Lung microvascular endothelial cell (primary cell): Measurements from ENCODE around the gene ALKBH4. TPM values are rescaled to one million over a fixed set of nuclear protein-coding genes. Genes with fewer than 3 reads are reported as not detected.
"Not testable (repeated sequence)": the region's sequence is repeated elsewhere in the genome, so short reads cannot be mapped to it uniquely, and the experiment has no call there.

Experiments
- DNase-seq, 2 donors: peaks; one replicate each; pipeline versions ENCODE4 v3.0.0 to v3.0.0-alpha.2; 2010; ENCODE audit warnings: low read depth in 2 of 2
- total RNA-seq: library from RNA; depleted of rRNA; stranded (reverse); fragments of >200 nt; gene quantifications from 2 replicates; pipeline ENCODE4 v1.2.1, GENCODE V29; 2014

ALKBH4 gene
- total RNA-seq, 1 donor from 2014 or later = 10.5 TPM

DNA sequence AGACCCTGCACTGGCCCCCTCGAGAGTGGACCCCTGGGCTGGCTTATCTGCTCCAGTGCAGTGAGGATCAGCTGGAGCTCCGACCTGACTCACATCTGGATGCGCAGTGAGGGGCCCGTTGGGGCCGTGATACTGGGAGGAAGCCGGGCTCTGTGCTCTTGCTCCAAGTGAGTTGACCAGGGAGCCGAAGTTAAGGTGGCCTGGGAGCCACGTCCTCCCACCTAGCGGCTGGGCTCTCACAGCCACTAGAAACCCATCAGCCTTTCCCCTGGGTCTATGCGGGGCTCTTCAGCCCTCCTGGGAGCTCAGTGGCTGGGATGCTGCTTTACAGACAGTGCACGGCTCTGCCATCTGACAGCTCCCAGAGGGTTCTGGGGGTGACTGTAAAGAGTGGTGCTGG lies 9.1 kb downstream of the ALKBH4 start:
- no peak for DNase-seq

DNA sequence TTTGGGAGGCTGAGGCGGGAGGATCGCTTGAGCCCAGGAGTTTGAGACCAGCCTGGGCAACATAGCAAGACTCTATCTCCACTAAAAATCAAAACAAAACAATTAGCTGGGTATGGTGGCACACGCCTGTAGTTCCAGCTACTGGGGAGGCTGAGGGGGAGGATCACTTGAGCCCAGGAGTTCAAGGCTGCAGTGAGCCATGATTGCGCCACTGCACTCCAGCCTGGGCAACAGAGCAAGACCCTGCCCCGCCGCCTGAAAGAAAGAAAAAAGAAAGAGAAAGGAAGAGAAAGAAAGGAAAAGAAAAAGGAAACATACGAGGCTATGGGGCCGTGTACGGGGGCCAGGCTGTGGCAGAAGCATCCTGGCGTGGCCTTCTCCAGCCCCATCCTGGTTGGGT lies 9.7 kb downstream of the ALKBH4 start:
- not testable (repeated sequence) for DNase-seq

DNA sequence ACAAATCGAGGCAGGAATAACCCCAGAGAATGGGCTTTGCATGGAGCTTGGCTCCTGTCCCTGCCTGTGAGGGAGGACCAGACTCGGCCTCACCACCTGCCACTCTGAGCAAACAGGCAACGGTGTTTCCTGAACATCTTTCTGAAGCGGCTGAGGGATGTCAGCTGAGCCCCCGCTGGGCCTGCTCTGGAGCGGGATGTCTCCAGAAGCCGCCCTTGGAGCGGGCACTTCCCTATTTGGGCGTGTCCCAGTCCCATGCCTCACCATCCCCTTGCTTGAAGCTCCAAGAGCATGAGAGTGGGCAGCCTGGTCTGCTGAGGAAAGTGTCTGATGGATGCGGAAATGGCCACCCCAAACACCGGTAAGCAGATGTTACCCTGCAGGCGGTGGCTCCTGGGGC lies 10.2 kb downstream of the ALKBH4 start:
- DNase-seq = no peak

DNA sequence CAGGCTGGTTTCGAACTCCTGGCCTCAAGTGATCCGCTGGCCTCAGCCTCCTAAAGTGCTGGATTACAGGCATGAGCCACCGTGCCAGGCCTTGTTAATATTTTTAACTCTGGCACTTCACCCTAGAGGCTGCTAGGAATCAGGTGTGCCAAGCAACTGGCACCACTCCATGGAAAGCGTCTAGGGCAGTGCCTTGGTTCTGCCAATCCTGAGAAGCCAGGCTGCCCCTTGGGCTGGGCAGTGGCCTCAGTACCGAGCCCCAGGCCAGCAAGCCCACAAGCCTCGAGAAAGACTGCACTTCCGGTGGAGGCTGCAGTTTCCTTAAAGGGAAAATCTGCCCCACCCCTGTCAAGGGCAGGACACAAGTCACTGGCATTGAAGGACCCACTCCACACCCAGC lies 11.3 kb downstream of the ALKBH4 start:
- DNase-seq = no peak

DNA sequence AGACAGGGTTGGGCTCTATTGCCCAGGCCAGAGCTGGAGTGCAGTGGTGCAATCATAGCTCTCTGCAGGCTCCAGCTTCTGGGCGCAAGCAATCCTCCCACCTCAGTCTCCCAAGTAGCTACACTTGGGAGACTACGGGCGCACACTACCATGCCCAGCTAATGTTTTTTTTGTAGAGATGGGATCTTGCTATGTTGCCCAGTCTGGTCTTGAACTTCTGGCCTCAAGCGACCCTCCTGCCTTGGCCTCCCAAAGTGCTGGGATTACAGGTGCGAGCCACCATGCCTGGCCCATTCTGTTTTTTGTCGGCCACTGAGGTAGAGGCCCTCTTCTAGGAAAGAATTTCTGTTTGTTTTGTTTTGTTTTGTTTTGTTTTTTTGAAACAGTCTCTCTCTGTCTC lies 12.2 kb downstream of the ALKBH4 start:
- no peak for DNase-seq

DNA sequence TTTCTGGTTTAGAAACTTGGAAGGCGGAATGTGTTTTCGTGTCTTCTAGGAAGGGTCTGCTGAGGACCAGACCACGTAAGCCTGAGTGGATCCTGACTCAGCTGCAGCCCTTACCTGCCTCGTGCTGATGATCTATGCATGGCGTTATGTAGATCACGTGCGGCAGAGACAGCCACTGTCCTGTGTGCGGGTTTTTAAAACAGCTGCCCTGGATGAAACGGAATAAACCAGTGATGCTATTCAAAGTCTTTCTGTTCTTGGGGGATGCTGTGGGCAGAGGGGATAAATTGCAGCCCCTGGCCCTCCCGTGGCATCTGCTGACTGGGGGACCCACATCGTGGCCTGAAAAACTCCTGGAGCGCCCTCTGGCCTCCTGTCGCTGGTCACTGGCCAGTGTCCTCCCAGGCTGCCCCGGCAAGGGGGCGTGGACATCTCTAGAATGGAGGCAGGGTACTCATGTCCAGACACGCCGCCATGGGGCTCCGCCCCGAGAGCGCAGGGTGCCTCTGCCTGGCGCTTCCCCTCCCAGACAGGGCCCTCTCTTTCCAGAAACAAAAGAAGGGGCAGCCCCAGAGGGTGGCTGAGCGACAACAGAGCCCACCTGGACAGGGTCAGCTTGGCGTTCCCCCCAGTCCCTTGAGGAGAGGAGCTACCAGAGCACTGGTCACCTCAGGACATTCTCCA lies 13.2 kb downstream of the ALKBH4 start:
- DNase-seq = peak in 1 of 2 donors; percentile 43

DNA sequence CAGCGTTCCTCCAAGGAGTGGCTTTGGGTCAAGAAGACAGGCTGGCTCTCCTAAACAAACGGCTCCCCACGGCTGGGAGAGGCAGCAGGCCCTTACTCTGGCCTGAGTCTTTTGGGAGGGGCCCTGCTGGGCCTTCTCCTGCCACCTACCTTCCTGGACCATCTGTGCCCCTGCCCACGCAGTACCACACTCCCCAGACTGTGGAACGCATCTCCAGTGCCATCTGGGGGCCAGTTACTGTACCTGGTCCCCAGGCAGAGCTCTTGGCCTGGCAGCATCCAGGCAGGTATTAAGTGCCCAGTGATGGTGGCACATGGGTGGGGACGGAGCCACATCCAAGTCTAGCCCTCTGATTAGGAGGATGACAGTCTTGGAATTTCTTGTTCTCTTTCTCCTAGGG lies 14.4 kb downstream of the ALKBH4 start:
- DNase-seq = peak in 1 of 2 donors; percentile 36

DNA sequence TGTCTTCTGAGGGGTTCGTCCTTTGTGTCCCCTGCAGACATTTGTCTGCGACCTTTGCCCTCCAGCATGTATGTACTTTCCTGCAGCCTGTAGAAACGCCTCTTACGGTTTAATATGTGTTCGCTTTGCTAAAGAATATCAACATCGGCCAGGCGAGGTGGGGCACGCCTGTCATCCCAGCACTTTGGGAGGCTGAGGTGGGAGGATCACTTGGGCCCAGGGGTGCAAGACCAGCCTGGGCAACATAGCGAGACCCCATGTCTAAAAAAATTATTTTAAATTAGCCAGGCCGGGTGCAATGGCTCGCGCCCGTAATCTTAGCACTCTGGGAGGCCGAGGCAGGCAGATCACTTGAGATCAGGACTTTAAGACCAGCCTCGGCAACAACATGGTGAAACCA lies 15.5 kb downstream of the ALKBH4 start:
- no peak for DNase-seq

DNA sequence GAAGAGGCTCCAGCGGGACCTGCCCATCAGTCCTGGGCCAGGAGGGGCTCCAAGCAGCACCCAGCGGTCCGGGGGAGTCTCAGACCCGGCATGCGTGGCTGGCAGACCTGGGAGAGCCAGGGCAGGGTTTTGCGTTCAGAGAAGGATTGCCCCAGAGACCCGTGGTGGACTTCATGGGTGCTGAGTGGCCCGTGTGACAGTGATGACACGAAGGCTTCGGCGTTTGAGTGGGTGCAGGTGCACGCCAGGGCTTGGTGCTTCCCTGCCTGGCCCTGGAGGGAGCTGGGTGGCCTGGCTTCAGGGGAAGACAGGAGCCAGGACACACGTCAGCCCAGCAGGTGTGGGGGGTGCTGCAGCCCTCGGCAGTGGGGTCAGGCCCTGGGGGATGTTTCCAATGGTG lies 17.4 kb downstream of the ALKBH4 start:
- no peak for DNase-seq

DNA sequence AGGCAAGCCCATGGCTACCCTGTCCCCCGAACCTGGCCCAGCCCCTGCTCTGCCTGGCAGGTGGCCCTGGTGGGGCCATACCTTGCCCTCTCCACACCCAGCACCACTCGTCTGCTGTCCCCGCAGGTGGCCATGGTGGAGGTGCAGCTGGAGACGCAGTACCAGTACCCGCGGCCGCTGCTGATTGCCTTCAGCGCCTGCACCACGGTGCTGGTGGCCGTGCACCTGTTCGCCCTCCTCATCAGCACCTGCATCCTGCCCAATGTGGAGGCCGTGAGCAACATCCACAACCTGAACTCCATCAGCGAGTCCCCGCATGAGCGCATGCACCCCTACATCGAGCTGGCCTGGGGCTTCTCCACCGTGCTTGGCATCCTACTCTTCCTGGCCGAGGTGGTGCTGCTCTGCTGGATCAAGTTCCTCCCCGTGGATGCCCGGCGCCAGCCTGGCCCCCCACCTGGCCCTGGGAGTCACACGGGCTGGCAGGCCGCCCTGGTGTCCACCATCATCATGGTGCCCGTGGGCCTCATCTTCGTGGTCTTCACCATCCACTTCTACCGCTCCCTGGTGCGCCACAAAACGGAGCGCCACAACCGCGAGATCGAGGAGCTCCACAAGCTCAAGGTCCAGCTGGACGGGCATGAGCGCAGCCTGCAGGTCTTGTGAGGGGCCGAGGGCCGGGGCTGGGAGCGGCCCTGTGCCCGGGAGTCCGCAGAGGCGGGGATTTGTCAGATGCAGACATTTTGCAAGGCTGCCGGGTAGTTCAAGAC lies 18.1 kb downstream of the ALKBH4 start:
- DNase-seq = no peak

DNA sequence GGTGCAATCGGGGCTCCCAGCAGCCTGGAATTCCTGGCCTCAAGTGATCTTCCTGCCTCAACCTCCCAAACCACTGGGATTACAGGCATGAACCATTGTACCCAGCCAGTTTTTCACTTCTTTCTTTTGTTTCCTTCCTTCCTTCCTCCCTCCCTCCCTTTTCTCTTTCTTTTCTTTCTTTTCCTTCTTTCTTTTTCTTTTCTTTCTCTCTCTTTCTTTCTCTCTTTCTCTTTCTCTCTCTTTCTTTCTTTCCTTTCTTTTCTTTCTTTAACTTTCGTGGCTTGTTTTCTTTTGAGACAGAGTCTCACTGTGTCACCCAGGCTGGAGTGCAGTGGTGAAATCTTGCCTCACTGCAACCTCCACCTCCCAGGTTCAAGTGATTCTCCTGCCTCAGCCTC lies 19.0 kb downstream of the ALKBH4 start:
- no peak for DNase-seq

DNA sequence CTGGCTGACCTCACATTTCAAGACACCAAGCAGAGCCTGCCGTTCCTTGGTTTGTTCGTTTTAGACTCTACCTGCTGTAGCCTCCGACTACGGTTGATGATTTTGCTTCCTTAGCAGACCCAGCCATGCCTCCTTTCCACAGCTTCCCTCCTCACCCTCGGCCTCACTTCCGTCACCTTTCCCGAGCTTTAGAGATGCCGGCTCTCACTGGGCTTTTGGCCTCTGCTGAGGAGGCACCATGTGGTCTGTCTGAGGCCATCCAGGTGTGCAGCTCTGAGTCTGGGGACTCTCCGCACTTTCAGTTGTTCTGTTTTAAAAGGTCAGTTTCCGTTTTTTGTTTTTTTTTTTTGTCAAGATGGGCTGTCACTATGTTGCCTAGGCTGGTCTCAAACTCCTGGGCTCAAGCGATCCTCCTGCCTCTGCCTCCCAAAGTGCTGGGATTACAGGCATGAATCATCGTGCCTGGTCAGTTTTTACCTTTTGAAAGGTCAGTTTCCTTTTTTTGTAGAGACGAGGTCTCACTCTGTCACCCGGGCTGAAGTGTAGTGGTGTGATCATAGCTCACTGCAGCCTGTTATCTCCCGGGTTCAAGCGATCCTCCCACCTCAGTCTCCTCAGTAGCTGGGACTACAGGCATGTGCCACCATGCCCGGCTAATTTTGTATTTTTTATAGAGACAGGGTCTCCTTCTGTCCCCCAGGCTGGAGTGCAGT lies 19.5 kb downstream of the ALKBH4 start:
- no peak for DNase-seq

DNA sequence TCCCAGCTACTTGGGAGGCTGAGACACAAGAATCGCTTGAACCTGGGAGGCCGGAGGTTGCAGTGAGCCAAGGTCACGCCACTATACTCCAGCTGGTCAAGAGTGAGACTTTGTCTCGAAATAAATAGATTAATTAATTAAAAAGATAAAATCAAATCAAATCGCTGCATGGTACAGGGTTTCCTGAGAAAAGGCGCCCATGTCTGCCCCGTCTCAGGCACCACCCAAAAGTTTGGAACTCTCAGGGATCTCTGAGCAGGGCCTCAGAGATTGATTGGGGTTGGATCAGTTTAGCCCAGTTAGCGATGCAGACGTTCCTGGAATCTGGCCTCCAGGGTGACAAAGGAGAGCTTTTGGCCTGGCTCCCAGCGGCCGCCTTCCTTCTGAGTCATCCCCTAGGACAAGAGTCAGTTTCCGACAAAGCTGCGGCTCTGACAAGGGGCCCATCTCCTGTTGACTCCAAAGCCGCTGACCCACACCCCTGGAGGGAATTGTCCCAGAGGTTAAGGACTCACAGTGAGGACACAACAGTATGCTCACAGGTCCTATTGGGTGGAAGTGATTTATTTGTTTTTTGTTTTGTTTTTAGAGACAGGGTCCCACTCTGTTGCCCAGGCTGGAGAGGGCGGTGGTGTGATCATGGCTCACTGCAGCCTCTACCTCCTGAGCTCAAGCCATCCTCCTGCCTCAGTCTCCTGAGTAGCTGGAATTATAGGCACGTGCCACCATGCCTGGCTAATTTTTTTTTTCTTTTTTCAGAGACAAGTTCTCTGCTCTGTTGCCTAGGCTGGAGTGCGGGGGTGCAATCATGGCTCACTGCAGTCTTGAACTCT lies 24.5 kb downstream of the ALKBH4 start:
- DNase-seq = peak; percentile 73 to 94

DNA sequence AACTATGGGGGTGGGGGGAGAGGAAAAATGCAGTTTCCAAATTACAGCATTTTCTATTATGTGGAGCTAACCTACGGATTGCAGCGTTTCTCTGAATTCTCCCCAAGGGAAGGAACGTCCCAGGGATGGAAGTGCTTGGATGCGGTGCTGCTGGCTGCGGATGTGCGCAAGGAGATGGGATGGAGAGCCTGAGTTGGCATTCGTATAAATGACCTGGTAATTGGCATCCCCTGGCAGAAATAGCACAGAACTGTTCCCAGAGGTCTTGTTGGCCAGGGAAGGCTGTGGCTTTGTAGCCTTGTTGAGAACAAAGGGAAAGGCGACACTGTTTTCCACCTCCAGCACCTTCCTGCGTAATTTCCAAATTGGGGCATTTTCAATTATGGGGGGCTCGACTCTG lies 28.5 kb downstream of the ALKBH4 start:
- no peak for DNase-seq

DNA sequence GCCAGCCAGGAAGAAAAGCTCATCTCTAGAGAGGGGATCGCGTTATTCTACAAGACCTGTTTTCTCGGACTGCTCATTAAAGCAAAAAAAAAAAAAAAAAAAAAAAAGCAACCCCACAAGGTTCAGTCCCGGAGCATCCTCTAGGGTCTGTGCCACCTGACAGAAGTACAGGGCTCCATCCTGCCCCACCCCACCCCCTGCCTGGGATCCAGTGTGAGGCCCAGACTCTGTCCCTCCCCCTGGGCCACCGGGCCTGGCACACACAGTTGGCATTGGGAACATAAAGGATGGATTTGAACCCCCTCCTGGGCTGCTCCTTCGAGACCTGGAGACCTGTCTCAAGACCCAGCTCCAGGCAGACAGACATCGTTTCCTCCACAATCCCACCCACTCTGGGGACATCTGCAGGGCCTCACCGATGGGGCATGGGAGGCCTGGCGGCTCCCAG lies 30.6 kb downstream of the ALKBH4 start:
- no peak for DNase-seq

DNA sequence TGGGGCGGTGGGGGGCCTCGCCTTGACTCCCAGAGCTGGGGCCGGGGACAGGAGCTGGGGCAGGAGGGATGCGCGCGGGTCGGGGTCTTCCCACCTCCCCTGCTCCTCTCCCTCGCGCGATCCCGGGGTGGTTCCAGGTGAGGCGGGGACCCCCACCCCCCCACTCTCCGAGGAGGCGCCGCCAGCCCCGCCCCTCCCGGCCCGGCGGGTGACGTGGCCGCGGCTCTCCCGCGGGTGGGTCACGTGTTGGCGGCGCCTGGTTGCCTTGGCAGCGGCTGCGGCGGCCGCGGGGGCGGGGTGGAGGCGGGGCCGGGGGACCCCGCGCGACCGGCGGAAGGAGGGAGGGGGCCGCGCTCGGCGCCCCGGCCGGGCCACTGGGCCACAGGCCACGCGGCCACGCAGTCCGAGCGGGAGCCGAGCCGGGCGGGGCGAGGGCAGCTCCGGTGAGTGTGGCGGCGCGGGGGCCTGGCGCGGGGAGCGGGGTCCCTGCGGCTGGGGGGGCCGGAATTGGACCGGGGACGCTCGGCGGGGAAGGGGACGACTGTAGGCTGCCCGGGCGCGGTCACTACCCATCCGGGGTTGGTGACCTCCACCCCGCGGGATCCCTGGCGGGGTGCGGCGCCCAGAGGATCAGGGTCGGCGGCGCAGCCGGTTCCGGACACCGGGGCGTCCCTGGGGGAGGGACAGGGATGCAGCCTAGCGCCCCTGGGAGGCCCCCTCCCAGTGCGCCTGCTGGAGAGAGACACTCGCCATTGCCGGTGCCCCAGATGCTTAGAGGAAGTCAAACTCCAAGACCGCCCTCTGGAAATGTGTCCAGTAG lies 31.2 kb downstream of the ALKBH4 start, which contains the start of gene ORAI2:
TSS of gene ORAI2 (plus strand) at position 357 of the 820 bp plus-strand sequence. CDS start 5,382 bp downstream, outside the sequence.
- peak; percentile 70 to 86 for DNase-seq

DNA sequence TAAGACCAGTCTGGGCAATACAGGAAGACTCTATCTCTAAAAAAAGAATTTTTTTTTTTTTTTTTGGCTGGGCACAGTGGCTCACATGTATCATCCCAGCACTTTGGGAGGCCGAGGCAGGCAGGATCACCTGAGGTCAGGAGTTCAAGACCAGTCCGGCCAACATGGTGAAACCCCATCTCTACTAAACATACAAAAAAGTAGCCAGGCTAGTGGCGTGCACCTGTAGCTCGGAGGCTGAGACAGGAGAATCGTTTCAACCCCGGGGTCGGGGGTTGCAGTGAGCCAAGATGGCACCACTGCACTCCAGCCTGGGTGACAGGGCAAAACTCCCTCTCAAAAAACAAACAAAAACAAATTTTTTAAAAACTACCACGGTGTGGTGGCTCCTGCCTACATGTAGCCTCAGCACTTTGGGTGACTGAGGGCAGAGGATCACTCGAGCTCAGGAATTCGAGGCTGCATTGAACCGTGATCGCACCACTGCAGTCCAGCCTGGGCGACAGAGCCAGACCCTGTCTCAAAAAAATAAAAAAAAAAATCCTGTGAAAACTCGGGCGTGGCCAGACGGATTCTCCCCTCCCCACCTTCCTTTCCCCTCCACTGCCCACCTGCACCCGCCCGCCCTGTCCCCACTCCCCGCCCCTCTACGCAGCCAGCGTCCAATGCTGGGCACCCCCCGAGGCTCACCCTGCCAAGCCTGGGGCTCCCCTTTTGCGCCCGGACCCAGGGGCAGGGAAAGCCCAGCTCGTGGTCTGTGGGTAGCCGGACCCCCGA lies 32.0 kb downstream of the ALKBH4 start:
- no peak for DNase-seq

DNA sequence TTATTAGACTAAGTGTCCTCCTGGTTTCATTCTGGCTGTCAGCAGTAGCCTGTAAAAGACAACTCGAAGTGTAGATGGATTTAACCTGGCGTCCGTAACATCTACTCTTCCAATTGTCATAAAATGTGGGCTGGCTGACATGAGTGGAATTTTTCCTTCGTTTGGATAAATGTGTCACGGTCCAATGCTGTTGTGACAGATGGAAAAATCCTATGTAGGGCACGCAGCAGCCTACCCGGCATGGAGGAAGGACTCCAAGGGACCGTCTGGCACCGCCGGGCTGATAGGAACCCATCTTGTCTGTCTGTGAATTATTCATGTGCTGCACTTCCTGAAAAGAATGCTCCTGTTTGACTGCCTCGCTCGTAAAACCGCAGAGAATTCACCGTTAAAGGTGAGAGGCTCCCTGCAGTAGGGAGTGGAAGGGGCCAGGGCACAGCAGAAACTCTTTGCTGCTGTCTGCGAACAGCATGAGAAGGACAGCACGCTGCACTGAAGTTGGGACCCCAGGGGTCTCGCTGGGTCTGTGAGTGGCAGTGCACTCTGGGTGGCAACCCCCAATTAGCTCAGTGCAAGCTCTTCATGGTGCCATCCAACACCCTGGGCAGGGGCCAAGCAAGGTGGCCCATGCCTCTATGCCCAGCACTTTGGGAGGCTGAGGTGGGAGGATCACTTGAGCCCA lies 32.9 kb downstream of the ALKBH4 start:
- peak in 1 of 2 donors; percentile 76 for DNase-seq
